Body of pancreas (tissue), 4 donors: Measurements from ENCODE around the gene CD8B2. TPM values are rescaled to one million over a fixed set of nuclear protein-coding genes. Genes with fewer than 3 reads are reported as not detected.

ENCODE experiments used
- ATAC-seq: fragments of 150-250 bp; one replicate; pipeline ENCODE4 v1.9.1; 2016
- DNase-seq, 4 donors: peaks; one replicate each; pipeline ENCODE4 v3.0.0-alpha.2; 2019
- H3K27ac ChIP-seq, 4 donors: fragments of 200-600 bp; sonication (generic); 1 replicate in 3 of 4; 2 replicates in 1 of 4; pipeline versions ENCODE4 v1.5.1 to v1.6.1; 2016 to 2019; ENCODE audit warnings: mild to moderate bottlenecking in 1 of 4, mixed read lengths in 1 of 4, moderate library complexity in 1 of 4
- H3K27me3 ChIP-seq, 2 donors: fragments of 200-600 bp; sonication (generic); one replicate each; pipeline ENCODE4 v1.6.0; 2016; ENCODE audit warnings: mild to moderate bottlenecking in 1 of 2
- H3K36me3 ChIP-seq, 2 donors: fragments of 200-600 bp; sonication (generic); replicated peaks in 1 of 2; 2 replicates each; pipeline ENCODE4 v1.5.1; 2016; ENCODE audit warnings: low read depth in 2 of 2; ENCODE audit not compliant: insufficient read depth in 1 of 2
- H3K4me1 ChIP-seq: fragments of 200-600 bp; sonication (generic); one replicate; pipeline ENCODE4 v1.6.0; 2016
- H3K4me3 ChIP-seq, 2 donors: fragments of 200-600 bp; sonication (generic); 1 replicate in 1 of 2; 2 replicates in 1 of 2; pipeline ENCODE4 v1.5.1; 2016 to 2019
- H3K9me3 ChIP-seq, 3 donors: fragments of 200-600 bp; sonication (generic); 1 replicate in 2 of 3; 2 replicates in 1 of 3; pipeline ENCODE4 v1.5.1; 2016
- POLR2A ChIP-seq, 3 donors: fragments of 450-650 bp; IDR thresholded peaks; one replicate each; pipeline ENCODE4 v1.6.1; 2016; ENCODE audit warnings: antibody characterized with exemption in 3 of 3, mild to moderate bottlenecking in 2 of 3
- WGBS, 2 donors: methylation state at CpG; one replicate each; pipeline ENCODE4 v1.1.5; 2017; 5-methylcytosine and 5-hydroxymethylcytosine counted together
- intact Hi-C: fragments of 100-400 bp; cut with DNase I; formaldehyde crosslinking; loops from one replicate; pipeline ENCODE4 v1.15.1; 2023
- total RNA-seq, 2 donors: library from RNA; depleted of rRNA; stranded (reverse); fragments of >200 nt; gene quantifications; one replicate each; pipeline ENCODE4 v1.1.0, GENCODE V29; 2016
- TF ChIP-seq, protein P1 (sequence below), 7 experiments: fragments of 450-650 bp in 4 of 7; fragments of 200-600 bp in 3 of 7; sonication (generic) in 3 of 7; IDR thresholded peaks; one replicate each; pipeline ENCODE4 v1.5.1; 2016 to 2019; ENCODE audit warnings: antibody characterized with exemption in 7 of 7

The CD8B2 gene
- total RNA-seq, 2 donors from 2014 or later: not detected

DNA sequence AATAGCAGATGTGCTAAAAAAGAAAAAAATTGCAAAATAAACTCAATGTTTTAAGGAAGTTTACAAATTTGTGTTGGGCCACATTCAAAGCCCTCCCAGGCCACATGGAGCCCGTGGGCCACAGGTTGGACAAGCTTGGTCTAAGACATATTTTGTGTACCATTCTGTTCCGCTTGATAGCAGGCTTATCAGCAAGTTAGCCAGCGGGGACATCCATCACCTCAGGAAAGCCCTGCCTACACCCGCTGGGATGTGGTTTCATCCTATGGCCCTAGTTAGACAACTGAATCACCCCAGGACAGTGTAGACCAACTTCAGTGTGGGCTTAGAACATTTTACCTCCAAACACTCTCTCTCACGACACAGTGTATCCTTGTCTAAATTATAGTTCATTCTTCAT, 32.6 kb downstream of the CD8B2 start:
- no peaks in the 10 kb centered on the region for H3K4me1 ChIP-seq
- H3K36me3 ChIP-seq: no peaks in the 10 kb centered on the region
- no peak overlapping the region for H3K27ac ChIP-seq
- TF ChIP-seq, protein P1, sequence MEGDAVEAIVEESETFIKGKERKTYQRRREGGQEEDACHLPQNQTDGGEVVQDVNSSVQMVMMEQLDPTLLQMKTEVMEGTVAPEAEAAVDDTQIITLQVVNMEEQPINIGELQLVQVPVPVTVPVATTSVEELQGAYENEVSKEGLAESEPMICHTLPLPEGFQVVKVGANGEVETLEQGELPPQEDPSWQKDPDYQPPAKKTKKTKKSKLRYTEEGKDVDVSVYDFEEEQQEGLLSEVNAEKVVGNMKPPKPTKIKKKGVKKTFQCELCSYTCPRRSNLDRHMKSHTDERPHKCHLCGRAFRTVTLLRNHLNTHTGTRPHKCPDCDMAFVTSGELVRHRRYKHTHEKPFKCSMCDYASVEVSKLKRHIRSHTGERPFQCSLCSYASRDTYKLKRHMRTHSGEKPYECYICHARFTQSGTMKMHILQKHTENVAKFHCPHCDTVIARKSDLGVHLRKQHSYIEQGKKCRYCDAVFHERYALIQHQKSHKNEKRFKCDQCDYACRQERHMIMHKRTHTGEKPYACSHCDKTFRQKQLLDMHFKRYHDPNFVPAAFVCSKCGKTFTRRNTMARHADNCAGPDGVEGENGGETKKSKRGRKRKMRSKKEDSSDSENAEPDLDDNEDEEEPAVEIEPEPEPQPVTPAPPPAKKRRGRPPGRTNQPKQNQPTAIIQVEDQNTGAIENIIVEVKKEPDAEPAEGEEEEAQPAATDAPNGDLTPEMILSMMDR (IDR thresholded peaks at IDR 0.05): no peak
- TF ChIP-seq POLR2A (IDR thresholded peaks at IDR 0.05): no peak
- intact Hi-C loops: no loop called here
- no peak overlapping the region for H3K4me3 ChIP-seq
- no peaks in the 10 kb centered on the region for H3K27me3 ChIP-seq
- no peaks in the 10 kb centered on the region for H3K9me3 ChIP-seq
- ATAC-seq (no peak), DNase-seq (no peak)
- WGBS, 2 donors: 72 to 75% methylated on average over 5 of the region's 5 CpGs

DNA sequence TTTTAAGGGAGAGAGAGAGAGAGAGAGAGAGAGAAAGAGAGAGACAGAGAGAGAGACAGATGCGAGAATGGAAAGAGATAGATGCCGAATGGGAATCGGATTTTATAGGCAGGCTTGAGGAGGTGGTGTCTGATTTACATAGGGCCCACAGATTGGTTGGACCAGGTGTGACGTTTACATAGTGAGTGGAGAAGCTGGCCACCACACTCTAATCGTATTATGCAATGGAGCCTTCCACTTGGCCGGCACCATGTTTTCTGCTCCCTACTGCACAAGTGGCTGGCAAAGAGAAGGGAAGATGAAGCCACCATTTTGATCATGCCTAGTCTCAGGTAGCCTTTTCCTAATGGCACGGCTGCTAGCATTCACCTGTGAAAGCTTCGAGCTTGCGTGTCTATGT, 33.9 kb downstream of the CD8B2 start:
- Histone ChIP-seq H3K4me3 (no peak overlapping the region), H3K4me1 (no peaks in the 10 kb centered on the region), H3K27ac (no peak overlapping the region), H3K36me3 (no peaks in the 10 kb centered on the region), H3K9me3 (no peaks in the 10 kb centered on the region), H3K27me3 (no peaks in the 10 kb centered on the region)
- ATAC-seq: no peak
- intact Hi-C loops: no loop called here
- no peak for DNase-seq
- WGBS, 2 donors: 72 to 80% methylated on average over 9 of the region's 9 CpGs
- TF ChIP-seq, protein P1 (IDR thresholded peaks at IDR 0.05): no peak
- no peak for TF ChIP-seq POLR2A (IDR thresholded peaks at IDR 0.05)

DNA sequence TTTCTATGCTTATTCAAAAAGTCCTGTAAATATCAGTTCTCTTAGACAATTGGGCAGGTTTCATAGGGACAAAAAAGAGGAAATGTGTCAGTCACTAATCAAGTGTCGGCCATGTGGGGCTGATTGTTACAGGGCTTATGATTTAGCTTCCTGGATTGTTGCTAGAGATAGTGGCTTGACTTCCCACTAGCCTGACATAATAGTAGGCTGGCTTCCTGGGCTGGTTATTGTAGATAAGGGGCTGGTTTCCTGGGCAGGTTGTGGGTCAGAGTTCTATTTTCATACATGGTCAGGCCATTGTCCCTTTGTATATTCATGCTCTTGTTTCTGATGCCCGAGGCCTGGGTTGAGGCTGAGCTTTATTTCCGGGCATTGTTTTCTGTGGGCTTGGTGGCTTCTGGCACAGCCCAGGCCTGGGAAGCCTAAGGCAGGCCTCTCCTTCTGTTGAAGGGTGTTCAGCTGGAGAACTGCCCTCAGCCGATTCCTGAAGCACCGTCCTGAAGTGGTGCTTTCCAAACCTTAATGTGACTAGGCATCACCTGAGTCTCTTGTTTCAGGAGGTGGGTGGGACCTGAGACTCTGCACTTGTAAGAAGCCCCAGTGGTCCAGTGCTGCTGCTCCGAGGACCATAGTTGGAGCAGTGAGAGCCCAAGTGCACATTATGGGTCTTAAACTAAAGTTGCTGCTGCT, 37.0 kb downstream of the CD8B2 start:
- intact Hi-C loops: no loop called here
- Histone ChIP-seq H3K36me3 (no peaks in the 10 kb centered on the region), H3K4me1 (no peaks in the 10 kb centered on the region), H3K27ac (no peak overlapping the region), H3K9me3 (no peaks in the 10 kb centered on the region), H3K4me3 (no peak overlapping the region), H3K27me3 (no peaks in the 10 kb centered on the region)
- TF ChIP-seq, protein P1 (IDR thresholded peaks at IDR 0.05): no peak
- TF ChIP-seq POLR2A (IDR thresholded peaks at IDR 0.05): no peak
- 87 to 89% methylated on average over 5 to 6 of the region's 6 CpGs for WGBS, 2 donors
- ATAC-seq: no peak
- no peak for DNase-seq

DNA sequence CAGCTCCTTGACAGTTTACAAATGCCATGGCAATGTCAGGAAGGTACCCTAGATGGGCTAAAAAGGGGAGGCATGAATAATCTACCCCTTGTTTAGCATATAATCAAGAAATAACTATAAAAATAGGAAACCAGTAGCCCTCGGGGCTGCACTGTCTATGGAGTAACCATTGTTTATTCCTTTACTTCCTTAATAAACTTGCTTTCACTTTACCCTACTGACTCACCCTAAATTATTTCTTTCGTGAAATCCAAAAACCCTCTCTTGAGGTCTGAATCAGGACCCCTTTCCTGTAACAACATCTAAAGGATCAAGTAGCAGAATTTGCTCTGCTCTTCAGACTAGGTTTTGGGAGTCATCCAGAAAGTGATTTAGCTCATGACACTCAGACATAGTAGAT, 43.7 kb downstream of the CD8B2 start:
- H3K27ac ChIP-seq: no peak overlapping the region
- no peaks in the 10 kb centered on the region for H3K27me3 ChIP-seq
- no peaks in the 10 kb centered on the region for H3K9me3 ChIP-seq
- no peak overlapping the region for H3K4me3 ChIP-seq
- DNase-seq (no peak), ATAC-seq (no peak)
- no peaks in the 10 kb centered on the region for H3K4me1 ChIP-seq
- no peak for TF ChIP-seq POLR2A (IDR thresholded peaks at IDR 0.05)
- TF ChIP-seq, protein P1 (IDR thresholded peaks at IDR 0.05): no peak
- H3K36me3 ChIP-seq: no peaks in the 10 kb centered on the region
- intact Hi-C loops: no loop called here
- 46 to 58% methylated on average over 2 of the region's 2 CpGs for WGBS, 2 donors

DNA sequence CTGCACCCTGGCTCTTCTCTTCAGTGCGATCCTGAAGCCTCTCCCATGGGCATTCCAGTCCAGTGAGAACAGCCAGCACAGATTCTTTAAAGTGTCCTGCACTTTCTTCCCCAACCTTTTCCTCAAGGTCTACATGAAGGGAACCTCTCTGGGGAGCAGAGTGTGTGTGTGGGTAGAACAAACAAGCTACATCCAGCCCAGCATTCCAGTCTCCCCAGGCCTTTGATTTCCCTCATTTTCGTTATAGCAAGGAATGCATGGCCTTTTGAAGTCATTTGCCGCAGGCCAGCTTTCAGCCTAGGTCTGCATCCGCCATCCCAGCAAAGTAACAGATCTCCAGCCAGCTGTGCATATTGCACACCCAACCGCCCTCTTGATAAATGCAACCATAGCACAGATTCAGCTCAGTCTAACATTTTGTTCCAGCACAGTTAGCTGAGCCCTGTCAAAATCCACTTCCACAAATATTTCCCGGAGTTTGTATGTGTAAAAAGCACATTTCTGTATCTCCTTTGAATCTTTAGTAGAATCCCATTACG, 44.6 kb downstream of the CD8B2 start:
- Histone ChIP-seq H3K4me3 (no peak overlapping the region), H3K27ac (no peak overlapping the region), H3K27me3 (no peaks in the 10 kb centered on the region), H3K9me3 (no peaks in the 10 kb centered on the region), H3K4me1 (no peaks in the 10 kb centered on the region), H3K36me3 (no peaks in the 10 kb centered on the region)
- intact Hi-C loops: no loop called here
- DNase-seq: no peak
- TF ChIP-seq POLR2A (IDR thresholded peaks at IDR 0.05): no peak
- TF ChIP-seq, protein P1 (IDR thresholded peaks at IDR 0.05): no peak
- 69 to 79% methylated on average over 7 of the region's 7 CpGs for WGBS, 2 donors
- no peak for ATAC-seq
